ENCODE data around the gene ADAM17. TPM values are rescaled to one million over a fixed set of nuclear protein-coding genes. Genes with fewer than 3 reads are reported as not detected.

ADAM17 gene
- polyA plus RNA-seq, 2 of the 4 experiments (the other 2 are of a cell fraction): 33.1 to 38.1 TPM

DNA sequence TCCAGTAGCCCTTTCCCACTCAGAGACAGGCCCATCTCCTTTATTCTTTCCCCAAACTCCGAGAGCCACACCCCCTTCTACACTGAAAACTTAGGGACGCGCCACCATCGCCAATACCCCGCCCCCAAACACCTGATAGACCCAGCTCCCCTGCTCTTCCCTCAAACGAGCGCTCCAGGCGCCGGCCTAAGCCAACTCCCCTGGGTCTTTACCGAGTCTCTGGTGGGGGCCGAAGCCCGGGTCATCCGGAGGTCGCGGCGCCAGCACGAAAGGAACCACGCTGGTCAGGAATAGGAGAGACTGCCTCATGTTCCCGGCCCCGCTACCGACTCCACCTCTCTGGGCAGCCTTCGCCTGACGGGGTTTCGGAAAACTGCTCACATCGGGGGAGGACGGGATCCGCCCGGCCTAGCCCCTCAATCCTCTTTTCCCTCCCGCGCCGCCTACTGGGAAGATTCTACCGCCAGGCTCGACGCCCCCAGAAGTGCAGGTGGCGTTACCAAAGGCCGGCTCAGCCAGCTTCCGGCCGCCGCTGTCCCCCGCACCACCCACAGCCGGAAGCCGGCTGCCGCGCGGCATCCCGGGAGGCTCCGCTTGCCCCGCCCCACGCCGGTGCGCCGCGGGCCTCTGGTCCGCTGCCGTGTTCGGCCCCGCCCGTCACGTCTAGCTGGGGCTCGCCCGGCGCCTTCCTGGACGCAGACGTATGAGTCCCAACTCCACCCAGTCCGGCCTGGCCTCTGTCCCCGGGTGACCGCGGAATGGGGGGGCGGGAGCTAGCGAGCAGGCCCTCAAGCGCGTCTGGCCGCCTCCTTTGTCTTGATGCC, at the start of gene ADAM17 (continued):
- no peak for TF ChIP-seq ZSCAN20 (CRISPR knock-in tag; IDR thresholded peaks at IDR 0.05)
- peak; percentile 10; the same call in 1 of the 2 replicates for TF ChIP-seq TFCP2L1 (CRISPR knock-in tag; IDR thresholded peaks at IDR 0.05)
- TF ChIP-seq ESRRA (IDR thresholded peaks at IDR 0.05; ENCODE audit: borderline replicate concordance, low read length): no peak
- peak; percentile 75; the same call in 1 of the 2 replicates for TF ChIP-seq FOSB (CRISPR knock-in tag; IDR thresholded peaks at IDR 0.05)
- peak; percentile 58 for TF ChIP-seq CTCF (IDR thresholded peaks at IDR 0.05)
- peak; percentile 47 to 57; a peak in 4 of 5 replicates for TF ChIP-seq RAD21 (conservative IDR thresholded peaks at IDR 0.05 in 1 of 2, IDR thresholded peaks at IDR 0.05 in 1 of 2)

DNA sequence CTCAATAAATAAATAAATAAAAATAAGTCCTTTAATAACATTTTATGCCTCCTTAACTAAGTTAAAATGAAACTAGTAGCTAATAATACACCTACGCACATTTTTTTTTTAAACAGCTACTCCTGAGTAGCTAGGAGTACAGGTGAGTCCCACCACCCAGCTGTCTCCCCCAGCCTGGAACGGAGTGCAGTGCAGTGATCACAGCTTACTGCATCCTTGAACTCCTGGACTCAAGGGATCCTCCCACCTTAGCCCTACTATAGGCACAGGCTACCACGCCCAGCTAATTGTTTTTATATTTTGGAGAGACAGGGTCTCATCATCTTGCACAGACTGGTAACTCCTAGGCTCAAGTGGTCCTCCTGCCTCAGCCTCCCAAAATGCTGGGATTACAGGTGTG, 46.8 kb upstream of the ADAM17 start:
- peaks cover 2% of the 10 kb centered on the region for H3K4me1 ChIP-seq
- POLR2A ChIA-PET: interaction anchor here (0.8 kb wide), 1 partner anchor 28 kb away, joined by 3 read pairs; the partner anchor contains the start of gene YWHAQ
- no peak overlapping the region for H3K4me3 ChIP-seq
- no peak overlapping the region for H3K4me2 ChIP-seq
- CTCF ChIA-PET: interaction anchor here (0.6 to 1.9 kb wide), 7 partner anchors 12 to 168 kb away, joined by 3 to 7 read pairs (median 5); partner anchors contain the start of gene ADAM17
- H3K27ac ChIP-seq: no peak overlapping the region
- TF ChIP-seq HDAC2 (IDR thresholded peaks at IDR 0.05) (no peak), NR3C1 (IDR thresholded peaks at IDR 0.05) (no peak), RARB (CRISPR knock-in tag; IDR thresholded peaks at IDR 0.05) (no peak), MYC (IDR thresholded peaks at IDR 0.05; ENCODE audit: borderline replicate concordance, low read length) (no peak)
- TF ChIP-seq, protein P1, sequence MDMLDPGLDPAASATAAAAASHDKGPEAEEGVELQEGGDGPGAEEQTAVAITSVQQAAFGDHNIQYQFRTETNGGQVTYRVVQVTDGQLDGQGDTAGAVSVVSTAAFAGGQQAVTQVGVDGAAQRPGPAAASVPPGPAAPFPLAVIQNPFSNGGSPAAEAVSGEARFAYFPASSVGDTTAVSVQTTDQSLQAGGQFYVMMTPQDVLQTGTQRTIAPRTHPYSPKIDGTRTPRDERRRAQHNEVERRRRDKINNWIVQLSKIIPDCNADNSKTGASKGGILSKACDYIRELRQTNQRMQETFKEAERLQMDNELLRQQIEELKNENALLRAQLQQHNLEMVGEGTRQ (IDR thresholded peaks at IDR 0.05): no peak
- TF ChIP-seq, protein P2, sequence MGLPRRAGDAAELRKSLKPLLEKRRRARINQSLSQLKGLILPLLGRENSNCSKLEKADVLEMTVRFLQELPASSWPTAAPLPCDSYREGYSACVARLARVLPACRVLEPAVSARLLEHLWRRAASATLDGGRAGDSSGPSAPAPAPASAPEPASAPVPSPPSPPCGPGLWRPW (IDR thresholded peaks at IDR 0.05): no peak
- ATAC-seq: no peak
- WGBS (ENCODE audit: missing lambda C conversion rate): 94% methylated on average over 3 of the region's 3 CpGs
- no peak for DNase-seq (ENCODE audit: low read depth in 1 of 2, low spot score in 1 of 2)
- FAIRE-seq: no peak
- H3K9me3 ChIP-seq: peaks cover 25% of the 10 kb centered on the region

DNA sequence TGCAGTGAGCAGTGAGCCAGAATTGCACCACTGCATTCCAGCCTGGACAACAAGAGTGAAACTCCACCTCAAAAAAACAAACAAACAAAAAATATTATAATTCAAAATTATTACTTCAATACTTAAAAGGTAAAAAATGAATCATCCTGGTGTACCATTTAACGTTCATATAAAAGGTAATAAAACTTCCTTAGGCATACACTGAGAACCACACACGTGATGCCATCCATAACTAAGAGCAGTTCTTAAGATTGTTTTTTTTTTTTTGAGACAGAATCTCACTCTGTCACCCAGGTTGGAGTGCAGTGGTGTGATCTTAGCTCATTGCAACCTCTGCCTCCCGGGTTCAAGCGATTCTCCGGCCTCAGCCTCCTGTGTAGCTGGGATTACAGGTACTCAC, 45.8 kb upstream of the ADAM17 start:
- ChIA-PET POLR2A (no interaction called here), CTCF (interaction anchor here (0.8 to 1.9 kb wide), 3 partner anchors 15 to 46 kb away, joined by 3 to 7 read pairs (median 5); partner anchors contain the start of gene ADAM17)
- 92% methylated on average over 5 of the region's 5 CpGs for WGBS (ENCODE audit: missing lambda C conversion rate)
- no peak overlapping the region for H3K27ac ChIP-seq
- no peak overlapping the region for H3K4me3 ChIP-seq
- H3K4me1 ChIP-seq: peaks cover 7% of the 10 kb centered on the region
- ATAC-seq (no peak), DNase-seq (ENCODE audit: low read depth in 1 of 2, low spot score in 1 of 2) (no peak), FAIRE-seq (no peak)
- peaks cover 25% of the 10 kb centered on the region for H3K9me3 ChIP-seq
- TF ChIP-seq ATOH8 (CRISPR knock-in tag; IDR thresholded peaks at IDR 0.05; ENCODE audit: low read depth) (no peak), CEBPB (IDR thresholded peaks at IDR 0.05) (no peak), POLR2AphosphoS2 (conservative IDR thresholded peaks at IDR 0.05; ENCODE audit: low read length) (no peak), HEYL (CRISPR knock-in tag; IDR thresholded peaks at IDR 0.05) (no peak), FOSB (CRISPR knock-in tag; IDR thresholded peaks at IDR 0.05) (no peak), REST (IDR thresholded peaks at IDR 0.05) (no peak), RCOR1 (IDR thresholded peaks at IDR 0.05; ENCODE audit: low read depth, low read length) (no peak), TP53 (CRISPR knock-in tag; IDR thresholded peaks at IDR 0.05) (no peak), HDAC2 (IDR thresholded peaks at IDR 0.05) (no peak), CBX8 (IDR thresholded peaks at IDR 0.05) (no peak), NPAS2 (CRISPR knock-in tag; IDR thresholded peaks at IDR 0.05; ENCODE audit: borderline replicate concordance) (no peak), JUNB (IDR thresholded peaks at IDR 0.05) (no peak), KDM5A (IDR thresholded peaks at IDR 0.05) (no peak), CHD4 (IDR thresholded peaks at IDR 0.05; ENCODE audit: borderline replicate concordance) (no peak), RNF2 (IDR thresholded peaks at IDR 0.05; ENCODE audit: borderline replicate concordance, low read depth) (no peak)
- no peak overlapping the region for H3K4me2 ChIP-seq
